Subcutaneous abdominal adipose tissue (tissue), 5 donors: ENCODE results near the gene RASAL2.
A peak's percentile ranks its signal among the peaks of the same experiment; 100 is the strongest.

Experiments
- H3K27ac ChIP-seq: one replicate; pipeline ENCODE4 v1.7.0; 2013; ENCODE audit warnings: low read depth, mild to moderate bottlenecking, inconsistent platforms, low read length, moderate library complexity
- H3K27me3 ChIP-seq, 5 donors: one replicate each; pipeline ENCODE4 v1.7.0; 2013; ENCODE audit warnings: low read length in 5 of 5, inconsistent platforms in 1 of 5; ENCODE audit not compliant: control insufficient read depth in 5 of 5, insufficient read depth in 4 of 5
- H3K36me3 ChIP-seq, 5 donors: one replicate each; pipeline ENCODE4 v1.7.0; 2013; ENCODE audit warnings: low read length in 5 of 5; ENCODE audit not compliant: control insufficient read depth in 5 of 5, insufficient read depth in 5 of 5
- H3K4me1 ChIP-seq, 5 donors: one replicate each; pipeline ENCODE4 v1.7.0; 2013; ENCODE audit warnings: low read length in 5 of 5, mild to moderate bottlenecking in 3 of 5, moderate library complexity in 1 of 5; ENCODE audit not compliant: control insufficient read depth in 5 of 5, insufficient read depth in 5 of 5
- H3K4me3 ChIP-seq, 5 donors: one replicate each; pipeline ENCODE4 v1.7.0; 2013; ENCODE audit warnings: low read length in 5 of 5, low read depth in 1 of 5
- H3K9ac ChIP-seq, 5 donors: one replicate each; pipeline ENCODE4 v1.7.0; 2013; ENCODE audit warnings: low read length in 5 of 5, mild to moderate bottlenecking in 4 of 5, moderate library complexity in 3 of 5
- H3K9me3 ChIP-seq, 5 donors: one replicate each; pipeline ENCODE4 v1.7.0; 2013; ENCODE audit warnings: low read length in 5 of 5; ENCODE audit not compliant: control insufficient read depth in 5 of 5
- donor health status: healthy.
- donor health status: healthy.
- donor health status: healthy.
- donor health status: healthy.
- donor health status: healthy.

Gene RASAL2

DNA sequence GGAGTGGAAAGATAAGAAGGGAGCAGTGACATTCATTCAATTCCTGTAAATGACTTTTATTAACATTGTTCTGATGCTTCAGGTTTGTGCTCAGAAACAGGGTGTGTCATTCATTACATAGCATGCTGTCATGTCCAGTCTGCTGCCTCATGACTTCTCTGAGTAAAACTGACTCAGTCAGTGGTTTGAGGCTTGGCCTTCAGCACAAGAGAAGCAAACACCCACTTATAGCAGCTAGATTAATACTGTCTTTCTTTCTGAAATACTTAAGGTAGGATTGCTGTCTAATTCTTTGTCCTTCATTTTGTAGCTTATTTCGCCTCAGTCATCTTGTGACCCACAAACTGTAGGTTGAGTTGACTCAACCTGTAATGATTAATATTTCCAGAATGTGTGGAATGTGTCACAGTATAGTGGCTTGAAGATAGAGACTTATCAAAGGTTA, 32.9 kb downstream of the RASAL2 start:
- no peak overlapping the region for H3K27ac ChIP-seq
- H3K27me3 ChIP-seq: no peaks in the 10 kb centered on the region
- no peak overlapping the region for H3K9ac ChIP-seq
- H3K36me3 ChIP-seq: no peaks in the 10 kb centered on the region
- no peaks in the 10 kb centered on the region for H3K9me3 ChIP-seq
- no peak overlapping the region for H3K4me3 ChIP-seq
- peaks cover 0 to 6% (median 0%) of the 10 kb centered on the region in 5 donors for H3K4me1 ChIP-seq

DNA sequence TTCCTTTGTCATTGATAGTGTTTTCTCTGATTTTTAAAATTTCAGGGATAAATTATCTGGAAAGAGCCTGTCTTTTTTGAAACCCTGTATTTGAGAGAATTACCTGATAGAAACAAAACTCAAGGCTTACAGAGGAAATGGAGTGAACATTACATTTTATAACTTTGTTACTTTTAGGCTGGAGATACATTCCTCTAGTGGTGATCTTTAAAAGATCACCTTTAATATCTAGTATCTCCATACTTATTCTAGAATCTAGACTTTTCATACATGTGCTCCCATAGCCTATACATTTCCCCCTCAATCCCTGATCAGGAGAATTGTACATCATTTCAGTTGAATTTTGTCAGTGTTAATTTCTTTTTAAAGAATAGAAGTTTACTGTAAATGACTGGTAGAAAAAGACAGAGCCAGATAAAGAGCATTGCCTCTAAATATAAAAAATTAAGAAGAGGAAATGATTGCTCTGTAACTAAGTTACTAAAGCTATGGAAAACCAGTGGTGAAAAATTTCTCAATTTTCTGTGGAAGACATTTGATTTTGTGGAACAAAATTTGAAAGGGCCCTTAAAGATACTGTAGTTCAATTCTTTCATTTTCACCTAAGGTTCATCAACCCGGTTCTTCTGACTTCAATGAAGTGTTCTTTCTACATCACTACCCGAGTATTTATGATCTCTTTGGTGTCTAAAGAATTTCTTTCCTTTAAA, 33.7 kb downstream of the RASAL2 start:
- no peaks in the 10 kb centered on the region for H3K9me3 ChIP-seq
- no peak overlapping the region for H3K9ac ChIP-seq
- no peak overlapping the region for H3K27ac ChIP-seq
- no peak overlapping the region for H3K4me3 ChIP-seq
- no peaks in the 10 kb centered on the region for H3K27me3 ChIP-seq
- H3K4me1 ChIP-seq: peaks cover 0 to 3% (median 0%) of the 10 kb centered on the region in 5 donors
- no peaks in the 10 kb centered on the region for H3K36me3 ChIP-seq

DNA sequence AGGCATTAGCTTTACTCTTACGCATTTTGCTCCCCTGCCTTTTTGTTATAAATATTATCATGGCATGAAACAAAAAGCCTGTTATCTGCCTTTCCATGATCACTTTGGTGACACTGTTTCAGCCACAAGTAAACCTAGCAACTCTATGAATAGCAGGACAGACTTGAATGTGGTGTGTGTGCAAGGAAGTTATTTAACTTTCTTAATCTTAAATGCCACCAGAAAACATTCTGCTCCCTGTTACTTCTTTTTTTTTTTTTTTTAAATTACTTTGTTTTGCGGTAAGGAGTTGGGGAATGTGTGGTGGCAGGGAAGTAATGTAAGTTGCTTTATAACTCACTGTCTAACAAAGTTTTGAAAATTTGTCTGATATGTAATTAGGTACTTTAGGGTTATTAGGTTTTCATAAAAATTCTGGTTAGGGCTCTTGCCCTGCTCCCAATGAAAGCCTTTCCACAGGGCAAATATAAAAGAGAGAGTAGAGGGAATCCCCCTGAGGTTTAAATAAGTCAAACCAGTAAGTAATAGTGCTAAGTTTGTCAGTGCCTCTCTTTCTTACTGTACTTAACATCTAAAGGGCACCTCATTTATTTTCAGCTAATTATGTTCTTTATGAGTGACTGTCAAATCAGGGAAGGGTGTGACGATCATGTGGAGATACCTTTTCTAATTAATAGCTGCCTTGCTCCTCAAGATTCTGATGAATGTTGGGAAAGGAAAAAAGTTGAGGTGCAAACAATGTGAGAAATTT, 39.5 kb downstream of the RASAL2 start:
- H3K4me1 ChIP-seq: peaks cover 0 to 25% (median 17%) of the 10 kb centered on the region in 5 donors
- H3K9me3 ChIP-seq: no peaks in the 10 kb centered on the region
- no peaks in the 10 kb centered on the region for H3K36me3 ChIP-seq
- H3K27me3 ChIP-seq: no peaks in the 10 kb centered on the region
- H3K9ac ChIP-seq: no peak overlapping the region
- no peak overlapping the region for H3K4me3 ChIP-seq
- peak overlapping the region; percentile 32 for H3K27ac ChIP-seq

DNA sequence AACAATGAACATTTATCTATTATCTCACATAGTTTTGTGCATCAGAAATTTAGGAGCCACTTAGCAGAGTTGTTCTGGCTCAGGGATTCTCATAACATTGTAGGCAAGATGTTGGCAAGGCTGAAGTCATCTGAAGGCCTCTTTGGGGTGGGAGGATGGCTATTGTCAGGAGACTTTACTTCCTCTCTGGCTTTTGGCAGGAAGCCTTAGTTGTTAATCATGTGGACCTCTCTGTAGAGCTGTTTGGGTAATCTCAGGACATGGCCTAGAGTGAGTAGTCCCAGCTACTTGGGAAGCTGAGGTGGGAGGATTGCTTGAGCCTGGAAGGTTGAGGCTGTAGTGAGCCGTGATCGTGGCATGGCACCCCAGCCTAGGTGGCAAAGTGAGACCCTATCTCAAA, 40.2 kb downstream of the RASAL2 start:
- Histone ChIP-seq H3K4me3 (no peak overlapping the region), H3K9ac (no peak overlapping the region), H3K9me3 (no peaks in the 10 kb centered on the region), H3K4me1 (peaks cover 0 to 25% (median 17%) of the 10 kb centered on the region in 5 donors), H3K27ac (no peak overlapping the region), H3K27me3 (no peaks in the 10 kb centered on the region), H3K36me3 (no peaks in the 10 kb centered on the region)

DNA sequence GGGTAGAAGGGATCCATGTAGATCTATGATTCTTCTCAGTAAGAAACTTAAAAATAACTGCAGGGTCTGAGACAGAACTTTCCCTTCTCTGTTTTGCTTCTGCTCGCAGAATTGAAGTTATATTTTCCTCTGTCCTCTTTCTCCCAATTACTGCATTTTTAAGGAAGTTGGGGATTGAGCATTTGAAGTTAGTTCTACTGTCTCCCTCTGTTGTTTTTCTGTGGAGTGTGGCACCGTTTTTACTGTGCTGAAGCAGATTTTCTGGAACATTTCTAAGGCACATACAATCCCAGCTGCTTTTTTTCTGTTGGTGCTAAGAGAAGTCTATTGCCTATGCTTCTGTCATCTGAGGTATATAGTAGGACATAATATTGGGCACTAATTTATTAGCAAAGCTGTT, 43.3 kb downstream of the RASAL2 start:
- peak overlapping the region in 3 of 5 donors; percentile 26 to 51 (median 48) for H3K9ac ChIP-seq
- no peaks in the 10 kb centered on the region for H3K9me3 ChIP-seq
- H3K4me1 ChIP-seq: peaks cover 0 to 25% (median 17%) of the 10 kb centered on the region in 5 donors
- H3K36me3 ChIP-seq: no peaks in the 10 kb centered on the region
- peak overlapping the region in 1 of 5 donors; percentile 4 for H3K4me3 ChIP-seq
- peak overlapping the region; percentile 69 for H3K27ac ChIP-seq
- H3K27me3 ChIP-seq: no peaks in the 10 kb centered on the region

DNA sequence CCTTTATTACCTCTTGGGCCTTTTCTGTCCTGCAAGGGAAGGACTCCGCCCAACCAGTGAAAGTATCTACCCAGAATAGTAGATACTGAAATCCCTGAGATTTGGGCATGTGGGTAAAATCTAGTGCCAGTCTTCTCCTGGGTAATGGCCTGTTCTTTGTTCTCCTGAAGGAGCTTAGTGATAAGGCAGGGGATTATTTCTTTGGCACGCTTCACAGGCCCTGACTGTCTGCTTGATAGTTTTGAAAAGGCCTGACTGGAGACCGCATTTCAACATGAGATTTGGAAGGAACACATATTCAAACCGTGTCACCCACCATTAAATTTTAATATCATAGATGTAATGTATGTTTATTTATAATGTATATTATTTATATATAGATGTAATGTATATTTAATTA, 48.9 kb downstream of the RASAL2 start:
- no peaks in the 10 kb centered on the region for H3K9me3 ChIP-seq
- H3K27me3 ChIP-seq: no peaks in the 10 kb centered on the region
- H3K4me3 ChIP-seq: no peak overlapping the region
- no peak overlapping the region for H3K9ac ChIP-seq
- H3K36me3 ChIP-seq: no peaks in the 10 kb centered on the region
- H3K4me1 ChIP-seq: peaks cover 0 to 7% (median 2%) of the 10 kb centered on the region in 5 donors
- H3K27ac ChIP-seq: no peak overlapping the region

DNA sequence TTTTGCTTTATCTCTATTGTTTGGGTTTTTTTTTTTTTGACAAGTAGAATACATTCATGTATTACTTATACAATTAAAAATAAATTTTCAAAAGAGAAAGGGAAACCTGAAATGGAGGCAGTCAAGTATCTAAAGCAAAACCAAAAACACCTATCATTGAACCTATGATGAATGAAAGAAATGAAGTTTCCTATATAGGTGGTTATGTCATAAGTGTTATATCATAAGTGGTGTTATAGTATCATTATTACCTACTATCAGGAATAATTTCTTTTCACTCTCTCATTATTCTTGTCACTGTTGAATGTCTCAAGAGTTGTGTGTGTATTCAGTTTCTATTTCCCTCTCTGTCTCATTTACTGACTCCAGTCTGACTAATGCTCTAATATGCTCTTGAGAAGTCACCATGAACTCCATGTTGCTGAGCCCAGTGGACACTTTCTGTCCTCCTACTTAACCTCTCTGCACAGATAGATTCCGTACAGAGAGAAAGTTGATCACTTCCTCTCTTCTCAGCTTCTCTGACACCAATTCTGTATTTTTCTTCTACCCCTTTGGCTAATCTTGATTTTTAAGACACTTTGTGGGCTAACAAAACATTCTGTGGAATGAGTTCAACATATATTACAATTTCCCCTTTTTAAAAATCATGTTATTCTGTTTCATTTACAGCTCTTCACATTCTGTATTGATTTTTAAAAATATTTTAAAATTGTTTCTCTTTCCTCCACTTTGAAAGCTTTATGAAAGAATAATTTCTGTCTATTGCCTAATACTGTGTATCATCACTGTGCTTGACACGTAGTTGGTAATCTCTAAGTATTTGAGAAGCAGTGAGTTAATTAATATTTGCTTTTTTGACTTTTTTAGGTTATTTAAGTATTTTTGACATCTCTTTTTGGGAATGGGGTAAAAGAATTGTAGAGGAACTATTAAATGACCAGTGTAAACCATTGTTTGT, 50.1 kb downstream of the RASAL2 start:
- H3K27ac ChIP-seq: no peak overlapping the region
- H3K9me3 ChIP-seq: no peaks in the 10 kb centered on the region
- H3K27me3 ChIP-seq: no peaks in the 10 kb centered on the region
- H3K4me3 ChIP-seq: no peak overlapping the region
- peaks cover 0 to 4% (median 0%) of the 10 kb centered on the region in 5 donors for H3K4me1 ChIP-seq
- no peaks in the 10 kb centered on the region for H3K36me3 ChIP-seq
- no peak overlapping the region for H3K9ac ChIP-seq

DNA sequence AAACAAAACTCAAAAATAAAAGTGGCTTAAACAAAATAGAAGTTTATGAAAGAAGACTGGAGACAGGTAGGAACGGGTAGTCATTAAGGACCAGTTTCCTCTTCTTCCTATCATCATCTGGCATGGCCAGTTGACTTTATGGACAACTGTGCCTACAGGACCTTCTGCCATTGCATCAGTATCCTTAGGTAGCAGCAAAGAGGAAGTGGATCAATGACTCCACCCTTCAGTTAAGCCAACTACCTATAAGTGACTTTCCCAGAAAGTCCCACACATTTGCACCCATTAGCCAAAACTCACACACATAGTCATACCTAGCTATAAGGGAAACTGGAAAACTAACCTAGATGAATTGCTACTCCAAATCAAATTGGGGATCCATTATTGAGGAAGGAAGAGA, 51.7 kb downstream of the RASAL2 start:
- Histone ChIP-seq H3K27me3 (no peaks in the 10 kb centered on the region), H3K36me3 (no peaks in the 10 kb centered on the region), H3K4me1 (peaks cover 0 to 4% (median 0%) of the 10 kb centered on the region in 5 donors), H3K27ac (no peak overlapping the region), H3K9ac (no peak overlapping the region), H3K9me3 (no peaks in the 10 kb centered on the region), H3K4me3 (no peak overlapping the region)

DNA sequence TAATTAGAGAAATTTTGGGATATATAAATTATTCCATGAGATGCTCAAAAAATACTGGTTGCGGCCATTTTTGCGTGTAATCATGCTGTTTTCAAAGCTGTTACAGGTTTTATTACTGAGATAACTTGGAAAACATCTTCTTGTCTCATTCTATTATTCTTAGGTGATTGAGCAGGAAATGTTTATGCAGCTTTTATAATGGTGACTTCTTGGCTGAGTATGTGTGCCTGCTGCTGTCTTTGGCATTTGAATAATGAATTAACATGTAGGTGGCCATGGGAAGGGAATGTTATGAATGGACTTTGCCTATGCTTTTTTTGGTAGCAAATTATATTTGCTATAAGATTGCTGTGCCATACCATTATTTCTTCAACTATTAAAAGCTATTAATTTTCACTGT, 52.5 kb downstream of the RASAL2 start:
- H3K4me1 ChIP-seq: peaks cover 0 to 4% (median 0%) of the 10 kb centered on the region in 5 donors
- no peaks in the 10 kb centered on the region for H3K9me3 ChIP-seq

More for the DNA sequence above, 52.5 kb downstream of the RASAL2 start:
- Histone ChIP-seq H3K4me3 (no peak overlapping the region), H3K36me3 (no peaks in the 10 kb centered on the region), H3K27ac (no peak overlapping the region), H3K27me3 (no peaks in the 10 kb centered on the region), H3K9ac (no peak overlapping the region)
